Inflammatory macrophage treated with lipopolysaccharide for 4 hours (primary cell): ENCODE results near the gene GXYLT1.
"Not testable (repeated sequence)": the region's sequence is repeated elsewhere in the genome, so short reads cannot be mapped to it uniquely, and the experiment has no call there.

Experiments
- DNase-seq: peaks from one replicate; pipeline ENCODE4 v3.0.0-alpha.2; 2020

GXYLT1 gene

DNA sequence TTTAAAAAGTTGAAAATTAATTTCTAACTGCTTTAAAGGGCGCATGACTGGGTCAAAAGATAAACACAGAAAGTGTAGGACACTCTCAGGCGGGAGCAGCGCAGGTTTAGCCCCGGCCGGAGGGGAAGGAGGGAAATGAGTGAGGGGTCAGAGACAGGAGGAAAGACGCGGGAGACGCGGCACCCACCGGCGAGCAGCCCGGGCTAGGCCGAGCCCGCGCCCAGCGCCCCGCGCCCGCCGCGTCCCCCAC lies 591 bp downstream of the GXYLT1 start:
- no peak for DNase-seq

DNA sequence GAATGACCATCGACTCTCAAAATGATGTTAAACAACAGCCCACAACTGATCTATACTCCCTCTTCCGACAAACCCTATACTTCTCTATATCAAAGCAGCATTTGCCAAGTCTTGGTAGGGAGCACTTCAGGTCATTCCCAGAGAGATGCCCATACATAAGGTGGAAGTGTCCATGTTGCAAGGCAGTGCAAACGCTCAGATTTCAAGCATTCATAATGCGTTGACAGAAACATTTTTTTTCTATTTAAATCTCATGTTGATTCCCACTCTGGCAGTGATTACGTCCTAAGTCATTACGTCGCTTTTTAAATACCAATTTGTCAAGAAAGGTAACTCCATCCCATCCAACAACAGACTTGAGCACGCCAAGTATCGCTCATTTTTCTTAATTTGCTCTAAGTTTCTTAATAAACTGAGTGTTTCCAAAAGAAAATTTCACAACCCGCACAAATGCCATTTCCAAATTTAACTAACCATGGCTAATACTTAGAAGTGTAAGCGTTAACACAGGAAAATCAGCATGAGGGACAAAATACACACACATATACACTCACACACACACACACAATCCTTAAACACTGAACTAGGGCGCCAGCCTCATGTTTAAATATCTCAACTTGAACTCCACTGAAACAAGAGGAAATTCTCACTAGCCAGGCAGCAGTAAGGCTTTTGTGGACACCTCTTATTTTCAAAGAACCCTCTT lies 1.1 kb downstream of the GXYLT1 start:
- peak; percentile 25 for DNase-seq

DNA sequence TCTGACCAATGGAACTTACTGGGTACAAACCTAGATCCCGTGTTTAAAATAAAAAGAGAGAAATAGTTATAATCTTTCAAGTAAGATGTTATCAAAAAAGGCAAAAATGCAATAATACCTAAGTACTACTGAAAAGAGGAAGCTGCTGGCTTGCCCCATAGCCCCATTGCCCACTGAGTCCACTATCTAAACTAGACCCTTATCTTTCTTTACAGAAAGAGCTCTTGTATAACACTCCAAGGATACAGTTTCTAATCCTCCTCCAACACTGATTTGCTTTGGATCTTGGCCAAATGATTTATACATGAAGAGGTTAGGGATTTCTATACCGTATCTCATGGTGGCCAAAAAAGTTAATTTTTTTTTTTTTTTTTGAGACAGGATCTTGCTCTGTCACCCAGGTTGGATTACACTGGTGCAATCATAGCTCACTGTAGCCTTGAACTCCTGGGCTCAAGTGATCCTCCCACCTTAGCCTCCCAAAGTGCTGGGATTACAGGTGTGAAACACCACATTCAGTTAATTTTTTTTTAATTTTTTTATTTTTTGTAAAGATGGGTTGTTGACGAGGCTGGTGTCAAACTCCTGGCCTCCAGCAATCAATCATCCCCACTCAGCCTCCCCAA lies 2.6 kb downstream of the GXYLT1 start:
- no peak for DNase-seq

DNA sequence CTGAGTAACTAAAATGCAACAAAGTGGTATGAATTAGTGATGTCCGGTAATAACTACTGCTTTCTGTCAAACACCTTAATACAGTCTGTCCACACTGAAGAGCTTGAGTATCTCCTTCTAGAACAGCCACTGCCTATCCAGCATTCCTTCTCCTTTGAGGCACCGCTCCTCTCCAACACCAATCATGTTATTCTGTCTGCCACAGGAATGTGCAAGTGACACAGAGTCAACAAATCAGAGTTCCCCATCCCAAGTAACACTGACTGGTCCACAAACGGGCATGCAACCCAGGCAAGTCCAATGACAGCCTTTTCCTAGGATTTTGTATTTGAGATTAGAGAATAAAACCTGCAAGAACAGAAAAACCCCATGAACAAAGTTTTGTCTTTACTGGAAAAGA lies 3.8 kb downstream of the GXYLT1 start:
- no peak for DNase-seq

DNA sequence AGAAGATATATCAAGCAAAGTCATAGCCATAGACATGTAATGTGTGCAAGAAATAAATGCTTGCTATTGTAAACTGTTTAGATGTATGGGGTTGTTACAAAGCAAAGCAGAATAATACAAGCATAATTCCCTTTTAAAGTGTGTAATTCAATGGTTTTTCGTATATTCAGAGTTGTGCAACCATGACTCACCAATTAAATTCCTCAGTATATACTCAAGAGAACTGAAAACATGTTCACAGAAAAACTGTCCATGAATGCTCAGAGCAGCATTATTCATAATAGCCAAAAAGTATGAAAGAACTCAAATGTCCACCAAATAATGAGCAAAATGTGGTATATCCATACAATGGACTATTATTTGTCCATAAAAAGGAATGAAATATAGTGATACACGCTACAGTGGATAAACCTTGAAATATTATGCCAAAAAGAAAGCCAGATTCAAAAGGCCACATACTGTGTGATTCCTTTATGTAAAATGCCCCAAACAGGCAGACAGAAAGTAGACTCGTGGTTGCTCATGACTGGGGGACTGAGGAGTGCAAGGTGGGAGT lies 9.3 kb downstream of the GXYLT1 start:
- DNase-seq = peak; percentile 49

DNA sequence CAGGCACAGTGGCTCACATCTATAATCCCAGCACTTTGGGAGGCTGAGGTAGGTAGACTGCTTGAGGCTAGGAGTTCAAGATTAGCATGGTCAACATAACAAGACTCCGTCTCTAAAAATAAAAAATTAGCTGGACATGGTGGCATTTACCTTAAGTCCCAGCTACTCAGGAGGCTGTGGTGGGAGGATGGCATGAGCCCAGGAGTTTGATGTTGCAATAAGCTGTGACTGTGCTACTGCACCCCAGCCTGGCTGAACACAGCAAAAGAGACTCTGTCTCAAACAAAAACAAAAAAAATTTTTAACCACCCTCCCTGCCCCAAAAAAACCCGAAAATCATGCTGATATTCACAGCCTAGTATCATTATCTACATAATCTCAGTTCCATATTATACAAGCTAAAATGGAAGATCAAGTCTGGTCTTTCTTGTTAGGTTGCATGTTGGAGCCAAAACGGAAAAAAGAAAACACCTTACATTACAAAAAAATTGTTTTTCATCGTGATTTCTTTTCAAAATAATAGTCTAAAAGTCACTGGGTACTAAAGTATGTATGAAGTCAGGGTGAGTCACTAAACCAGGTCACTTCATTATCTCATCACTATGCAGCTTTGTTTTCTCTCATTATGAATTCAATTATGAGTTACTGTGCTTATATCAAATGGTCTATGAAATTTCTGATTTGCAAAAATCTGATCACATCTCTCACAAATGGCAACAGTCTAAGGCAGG lies 13.8 kb downstream of the GXYLT1 start:
- DNase-seq = no peak

DNA sequence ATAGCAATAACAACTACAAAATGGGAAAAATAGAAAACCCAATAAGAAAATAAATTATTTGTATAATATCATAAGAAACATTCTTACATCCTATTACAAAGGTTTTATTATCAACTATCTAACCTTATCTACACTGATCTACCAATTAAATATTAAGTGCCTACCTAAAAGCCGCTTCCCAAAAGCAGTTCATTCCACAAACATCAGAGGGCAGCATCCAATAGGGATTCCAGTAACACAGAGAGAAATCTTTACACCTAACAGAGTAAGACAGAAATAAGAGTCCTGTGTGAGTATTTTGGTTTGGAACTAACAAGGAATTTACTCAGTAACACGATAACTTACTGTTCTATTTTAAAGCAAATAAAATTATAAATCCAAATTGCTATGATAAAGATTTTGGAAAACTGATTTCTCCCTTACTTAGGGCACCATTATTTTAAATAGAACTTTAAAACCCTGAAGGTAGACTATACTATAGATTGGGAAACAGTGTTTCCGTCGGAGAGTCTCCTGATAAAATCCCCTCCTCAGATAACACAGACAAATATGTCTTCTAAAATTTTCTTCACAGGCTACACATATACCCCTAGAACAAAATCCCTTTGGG lies 15.0 kb downstream of the GXYLT1 start:
- peak; percentile 55 for DNase-seq

DNA sequence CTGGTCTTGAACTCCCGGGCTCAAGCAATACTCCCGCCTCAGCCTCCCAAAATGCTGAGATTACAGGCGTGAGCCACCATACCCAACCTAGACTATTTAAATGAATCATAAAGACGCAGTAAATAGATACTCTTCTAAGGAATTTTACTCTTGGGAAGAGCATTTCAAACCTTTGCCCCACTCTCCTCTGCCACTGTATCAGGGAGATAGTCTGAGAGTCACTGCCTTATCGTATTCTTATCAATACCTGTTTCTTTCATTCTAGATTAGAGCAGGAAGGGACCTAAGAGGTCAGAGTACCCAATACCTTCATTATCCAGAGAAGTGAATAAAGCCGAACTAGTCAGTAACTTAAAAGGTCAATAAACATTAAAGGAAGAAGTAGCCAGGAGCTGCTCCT lies 15.8 kb downstream of the GXYLT1 start:
- no peak for DNase-seq

DNA sequence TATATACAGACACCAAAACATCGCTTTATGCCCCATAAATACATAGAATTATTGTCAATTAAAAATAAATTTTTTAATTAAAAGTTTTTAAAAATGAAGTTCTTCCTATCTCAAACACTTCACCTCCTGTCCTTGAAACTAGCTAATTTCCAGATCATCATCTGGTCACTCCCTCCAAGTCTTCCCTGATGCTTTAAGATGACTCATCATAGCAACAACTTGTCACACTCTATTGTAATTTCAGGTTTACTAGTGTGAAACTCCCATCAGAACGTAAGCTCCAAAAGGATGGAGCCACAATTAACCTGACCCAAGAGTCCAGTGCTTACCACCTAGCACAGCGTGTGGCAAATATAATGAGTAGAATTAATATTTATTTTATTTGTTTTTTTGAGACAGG lies 16.3 kb downstream of the GXYLT1 start:
- no peak for DNase-seq

DNA sequence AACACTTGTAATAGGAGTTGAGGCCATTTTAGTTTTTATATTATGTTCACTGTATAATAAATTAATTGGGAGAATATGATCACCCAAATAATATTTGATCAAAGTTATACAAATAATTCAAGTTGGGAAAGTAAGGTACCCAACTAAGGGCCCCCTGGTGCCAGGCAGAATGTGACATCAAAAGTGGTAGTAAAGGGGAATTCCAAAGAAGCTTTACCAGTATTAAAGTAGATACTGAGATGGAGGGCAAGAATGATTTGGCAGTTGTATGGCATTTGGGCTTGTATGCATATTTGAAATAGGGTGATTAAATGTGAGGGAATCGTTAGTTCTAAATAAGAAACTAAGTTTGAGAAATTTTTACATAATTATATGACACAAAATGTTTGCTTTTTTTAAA lies 17.7 kb downstream of the GXYLT1 start:
- DNase-seq = no peak

DNA sequence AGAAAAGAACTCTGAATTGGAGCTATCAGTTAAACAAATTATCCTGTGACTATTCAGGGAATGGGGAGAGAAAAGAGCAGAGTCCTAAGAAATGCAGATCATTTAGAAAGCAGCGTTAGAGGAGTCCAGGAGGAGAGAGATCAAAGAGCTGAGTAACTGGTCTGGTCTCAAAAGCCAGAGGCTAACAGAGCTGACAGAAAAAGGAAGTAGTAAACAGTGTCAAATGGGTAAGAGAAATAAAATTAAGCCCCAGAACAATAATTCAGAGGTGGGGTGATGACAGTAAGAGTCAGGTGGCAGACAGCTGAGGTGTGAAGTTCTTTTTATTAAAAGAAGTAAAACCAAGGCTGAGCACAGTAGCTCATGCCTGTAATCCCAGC lies 19.3 kb downstream of the GXYLT1 start:
- no peak for DNase-seq

DNA sequence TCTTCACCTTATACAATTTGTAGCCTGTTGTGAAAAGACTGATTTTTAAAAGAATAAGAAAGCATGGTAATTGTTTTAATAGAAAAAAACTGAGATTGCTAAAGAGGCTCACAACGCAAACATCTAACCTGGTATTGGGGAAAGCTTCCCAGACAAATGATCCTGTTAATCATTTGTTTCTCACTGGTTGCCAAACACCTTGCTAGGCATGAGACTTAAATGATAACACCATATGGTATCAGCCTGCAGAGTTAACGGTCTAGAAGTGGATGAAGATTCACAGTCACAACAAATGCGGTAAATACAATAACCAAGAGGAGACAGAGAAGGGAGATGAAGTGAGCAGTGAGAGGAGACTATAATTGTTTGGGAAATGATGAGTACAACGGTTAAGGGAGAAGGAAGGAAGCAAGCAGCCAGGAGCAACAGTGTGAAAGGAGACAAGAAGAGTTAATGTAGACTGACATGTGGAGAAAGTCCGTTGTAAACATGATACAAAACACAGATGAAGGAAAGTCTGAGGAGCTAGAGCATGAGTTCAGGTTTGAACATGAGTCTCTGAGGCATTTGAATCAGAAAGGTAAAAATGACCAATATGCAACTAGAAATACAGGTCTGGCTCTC lies 19.8 kb downstream of the GXYLT1 start:
- no peak for DNase-seq

DNA sequence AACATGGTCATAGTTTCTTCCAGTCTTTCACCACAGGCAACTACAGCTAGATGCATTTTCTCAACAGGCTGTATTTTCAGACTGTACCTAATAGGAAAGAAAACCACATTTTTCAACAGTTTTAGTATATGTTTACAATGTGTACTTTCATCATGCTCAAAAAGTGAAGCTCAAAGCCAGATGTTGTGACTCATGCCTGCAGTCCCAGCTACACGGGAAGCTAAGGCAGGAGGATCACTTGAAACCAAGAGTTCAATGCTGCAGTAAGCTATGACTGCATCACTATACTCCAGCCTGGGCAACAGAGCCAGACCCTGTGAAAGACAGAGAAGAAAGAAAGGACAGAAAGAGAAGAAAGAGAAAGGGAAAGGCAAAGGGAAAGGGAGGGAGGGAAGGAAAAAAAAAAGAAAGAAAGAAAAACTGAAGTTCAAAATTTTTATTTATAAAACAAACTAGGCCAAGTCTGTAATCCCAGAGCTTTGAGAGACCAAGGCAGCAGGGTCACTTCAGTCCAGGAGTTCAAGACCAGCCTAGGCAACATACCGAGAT lies 25.5 kb downstream of the GXYLT1 start:
- DNase-seq = no peak

DNA sequence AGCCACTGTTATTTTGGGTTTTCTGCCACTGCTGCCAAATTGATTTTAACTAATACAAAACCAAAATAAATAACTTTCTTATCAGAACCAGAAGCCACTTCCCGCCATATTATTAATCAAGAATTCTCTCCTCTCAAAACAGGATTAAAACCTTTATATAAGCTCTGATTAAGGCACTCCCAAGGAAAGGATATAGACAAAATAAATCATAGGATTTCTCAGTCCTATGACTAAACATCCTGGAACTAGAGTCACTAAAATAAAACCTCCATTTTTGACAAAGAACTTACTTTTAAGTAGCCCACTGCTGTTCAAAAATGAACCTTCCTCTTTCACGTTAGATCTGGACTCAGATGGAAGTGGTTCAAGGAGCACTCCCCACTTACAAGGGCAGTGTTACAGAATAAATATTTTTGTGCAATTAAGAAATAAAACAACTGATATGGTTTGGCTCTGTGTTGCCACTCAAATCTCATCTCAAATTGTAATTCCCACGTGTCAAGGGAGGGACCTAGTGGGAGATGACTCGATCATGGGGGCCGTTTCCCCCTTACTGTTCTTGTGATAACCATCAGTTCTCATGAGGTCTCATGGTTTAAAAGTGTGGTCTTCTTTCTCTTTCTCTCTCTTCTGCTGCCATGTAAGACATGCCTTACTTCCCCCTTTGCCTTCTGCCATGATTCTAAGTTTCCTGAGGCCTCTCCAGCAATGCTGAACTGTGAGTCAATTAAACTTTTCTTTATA lies 26.4 kb downstream of the GXYLT1 start:
- no peak for DNase-seq

DNA sequence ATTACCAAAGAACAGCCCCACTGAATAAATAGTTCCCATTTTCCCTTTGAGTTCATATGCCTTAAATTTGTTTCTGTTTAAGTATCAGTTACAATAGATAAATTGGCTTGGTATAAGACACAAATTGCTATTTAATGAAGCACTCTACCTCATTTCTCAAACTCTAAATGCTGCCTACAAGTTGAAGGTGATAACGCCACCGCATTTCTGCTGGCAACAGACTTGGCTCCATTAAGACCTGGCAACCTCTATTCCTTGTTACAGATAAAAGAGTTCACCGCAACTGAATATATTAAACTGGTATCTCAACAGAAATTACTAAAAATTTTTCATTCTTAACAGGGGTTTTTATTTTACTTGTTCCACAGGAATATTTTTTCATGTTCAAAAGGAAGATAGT lies 35.6 kb downstream of the GXYLT1 start:
- no peak for DNase-seq

DNA sequence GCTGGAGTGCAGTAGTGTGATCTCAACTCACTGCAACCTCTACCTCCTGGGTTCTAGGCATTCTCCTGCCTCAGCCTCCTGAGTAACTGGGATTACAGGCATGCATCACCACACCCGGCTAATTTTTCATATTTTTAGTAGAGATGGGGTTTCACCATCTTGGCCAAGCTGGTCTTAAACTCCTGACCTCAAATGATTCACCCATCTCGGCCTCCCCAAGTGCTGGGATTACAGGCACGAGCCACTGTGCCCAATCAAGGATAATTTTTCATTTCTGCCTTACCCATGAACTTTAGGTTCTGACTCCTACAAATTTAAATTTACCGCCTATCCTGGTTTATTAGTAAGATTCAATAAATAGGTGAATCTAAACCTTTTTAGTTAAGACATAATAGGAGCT lies 37.9 kb downstream of the GXYLT1 start:
- not testable (repeated sequence) for DNase-seq

DNA sequence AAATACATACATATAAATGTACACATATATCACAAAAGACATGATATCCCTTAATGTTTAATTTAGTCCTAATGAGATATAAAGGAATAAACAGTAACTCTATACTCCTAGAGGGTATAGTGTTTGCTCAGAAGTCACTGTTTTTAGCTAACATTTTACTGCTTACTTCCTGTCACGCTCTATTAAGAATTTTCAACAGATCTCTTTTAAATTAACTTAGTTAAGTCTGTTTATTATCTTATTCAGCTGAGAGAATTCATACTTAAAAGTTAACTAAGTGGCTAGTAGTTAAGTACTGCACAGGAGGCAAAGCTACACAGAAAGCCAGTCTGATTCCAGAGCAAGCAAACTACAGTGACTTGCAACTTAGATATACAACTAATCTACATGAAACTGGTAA lies 39.9 kb downstream of the GXYLT1 start:
- DNase-seq = no peak

DNA sequence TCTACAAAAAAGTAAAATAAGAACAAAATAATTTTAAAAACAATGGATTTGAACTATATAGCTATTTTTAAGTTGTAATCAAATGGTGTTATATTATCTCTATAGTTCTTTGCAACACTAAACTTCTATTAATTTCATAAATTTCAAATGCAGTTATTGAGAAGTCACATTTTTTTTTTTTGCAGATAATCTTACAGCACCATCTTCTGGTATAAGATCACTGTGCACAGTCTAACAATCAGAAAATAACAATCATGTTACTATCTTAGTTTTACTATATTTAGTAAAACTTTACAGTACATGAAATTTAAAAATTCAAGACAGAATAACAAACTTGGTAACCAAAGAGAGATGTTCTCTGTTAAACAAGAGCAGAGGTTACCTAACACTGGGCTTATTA lies 40.6 kb downstream of the GXYLT1 start:
- no peak for DNase-seq

DNA sequence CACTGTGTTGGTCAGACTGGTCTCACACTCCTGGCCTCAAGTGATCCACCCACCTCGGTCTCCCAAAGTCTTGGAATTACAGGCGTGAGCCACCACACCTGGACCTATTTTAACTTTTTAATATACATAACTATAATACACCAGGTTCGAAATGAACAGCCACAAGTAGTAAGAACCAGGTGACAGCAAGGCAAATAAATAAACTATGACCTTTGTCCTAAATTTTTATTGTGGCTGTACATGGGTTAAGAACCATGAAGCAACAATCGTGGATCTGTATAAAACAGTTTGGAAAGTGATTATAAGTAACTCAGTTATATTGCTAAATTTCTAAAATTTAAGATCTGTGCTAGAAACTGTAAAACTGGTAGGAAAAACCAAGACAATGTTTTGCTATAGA lies 41.5 kb downstream of the GXYLT1 start:
- no peak for DNase-seq

DNA sequence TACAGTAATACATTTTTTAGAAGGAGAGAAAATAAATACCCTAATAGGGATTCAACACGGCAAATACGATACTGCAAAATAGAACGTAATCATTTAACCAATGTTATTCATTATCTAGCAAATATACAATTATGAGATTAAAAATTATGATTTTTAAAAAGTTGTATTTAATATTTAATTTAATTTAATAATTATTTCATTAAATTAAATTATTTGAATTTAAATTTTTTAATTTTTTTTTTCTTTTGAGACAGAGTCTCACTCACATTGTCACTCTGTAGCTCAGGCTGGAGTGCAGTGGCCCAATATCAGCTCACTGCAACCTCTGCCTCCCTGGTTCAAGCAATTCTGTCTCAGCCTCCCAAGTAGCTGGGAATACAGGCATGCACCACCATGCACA lies 42.0 kb downstream of the GXYLT1 start:
- no peak for DNase-seq

DNA sequence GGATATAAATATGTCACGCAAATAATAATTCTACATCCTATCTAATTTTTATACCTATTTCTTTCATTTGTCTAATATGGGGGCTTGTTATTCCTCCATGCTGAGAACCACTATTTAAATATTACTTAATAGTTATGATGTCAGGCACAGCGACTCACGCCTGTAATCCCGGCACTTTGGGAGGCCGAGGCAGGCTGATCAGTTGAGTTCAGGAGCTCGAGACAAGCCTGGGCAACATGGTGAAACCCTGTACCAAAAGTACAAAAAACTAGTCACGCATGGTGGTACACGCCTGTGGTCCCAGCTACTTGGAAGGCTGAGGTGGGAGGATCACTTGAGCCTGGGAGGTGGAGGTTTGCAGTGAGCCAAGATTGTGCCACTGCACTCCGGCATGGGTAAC lies 45.2 kb downstream of the GXYLT1 start:
- DNase-seq = no peak

DNA sequence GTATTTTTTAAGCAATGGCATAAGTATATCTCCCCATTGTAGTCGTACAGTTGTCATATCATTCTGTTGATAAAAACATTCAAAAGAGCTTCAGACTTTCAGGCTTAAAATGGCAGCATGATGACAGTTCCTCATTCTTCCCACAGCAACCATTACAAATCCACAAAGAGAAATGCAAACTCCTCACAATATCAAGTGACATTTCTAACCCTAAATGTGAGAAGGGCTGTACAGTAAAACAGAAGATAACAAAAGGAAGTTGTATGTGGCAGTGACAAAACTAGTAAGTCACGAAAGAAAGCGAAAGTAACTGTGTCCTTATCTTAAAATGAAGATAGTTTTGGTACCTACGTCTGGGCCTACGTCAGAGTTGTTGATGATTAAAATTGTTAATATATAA lies 46.7 kb downstream of the GXYLT1 start:
- DNase-seq = peak; percentile 88
